HEK293T (cell line): ENCODE results near the gene BMP7.

ENCODE experiments used
- ARNT ChIP-seq: fragments of 450-650 bp; IDR thresholded peaks from 2 replicates; pipeline ENCODE4 v1.6.1; 2017; ENCODE audit warnings: mild to moderate bottlenecking
- BHLHE40 ChIP-seq: fragments of 450-650 bp; IDR thresholded peaks from 2 replicates; pipeline ENCODE4 v1.6.1; 2016; ENCODE audit warnings: mild to moderate bottlenecking, moderate library complexity, borderline replicate concordance
- FOXM1 ChIP-seq: fragments of 450-650 bp; IDR thresholded peaks from 2 replicates; pipeline ENCODE4 v1.6.1; 2017; ENCODE audit warnings: mild to moderate bottlenecking, borderline replicate concordance
- TARDBP ChIP-seq: fragments of 450-650 bp; IDR thresholded peaks from 2 replicates; pipeline ENCODE4 v1.6.1; 2016
- ZNF384 ChIP-seq: fragments of 450-650 bp; IDR thresholded peaks from 2 replicates; pipeline ENCODE4 v1.6.1; 2016

GRCh38 chr20:57194154-57194553, 72.3 kb downstream of the BMP7 start:
- TF ChIP-seq TARDBP (no peak), ZNF384 (no peak), ARNT (no peak), FOXM1 (no peak), BHLHE40 (no peak)
